DMS53 (cell line): ENCODE data around the gene HMX3.
"Not testable (repeated sequence)": the region's sequence is repeated elsewhere in the genome, so short reads cannot be mapped to it uniquely, and the experiment has no call there.

Source experiments
- DNase-seq: peaks from one replicate; lab custom pipeline; 2025; lab: John Stamatoyannopoulos, UW

The HMX3 gene

DNA sequence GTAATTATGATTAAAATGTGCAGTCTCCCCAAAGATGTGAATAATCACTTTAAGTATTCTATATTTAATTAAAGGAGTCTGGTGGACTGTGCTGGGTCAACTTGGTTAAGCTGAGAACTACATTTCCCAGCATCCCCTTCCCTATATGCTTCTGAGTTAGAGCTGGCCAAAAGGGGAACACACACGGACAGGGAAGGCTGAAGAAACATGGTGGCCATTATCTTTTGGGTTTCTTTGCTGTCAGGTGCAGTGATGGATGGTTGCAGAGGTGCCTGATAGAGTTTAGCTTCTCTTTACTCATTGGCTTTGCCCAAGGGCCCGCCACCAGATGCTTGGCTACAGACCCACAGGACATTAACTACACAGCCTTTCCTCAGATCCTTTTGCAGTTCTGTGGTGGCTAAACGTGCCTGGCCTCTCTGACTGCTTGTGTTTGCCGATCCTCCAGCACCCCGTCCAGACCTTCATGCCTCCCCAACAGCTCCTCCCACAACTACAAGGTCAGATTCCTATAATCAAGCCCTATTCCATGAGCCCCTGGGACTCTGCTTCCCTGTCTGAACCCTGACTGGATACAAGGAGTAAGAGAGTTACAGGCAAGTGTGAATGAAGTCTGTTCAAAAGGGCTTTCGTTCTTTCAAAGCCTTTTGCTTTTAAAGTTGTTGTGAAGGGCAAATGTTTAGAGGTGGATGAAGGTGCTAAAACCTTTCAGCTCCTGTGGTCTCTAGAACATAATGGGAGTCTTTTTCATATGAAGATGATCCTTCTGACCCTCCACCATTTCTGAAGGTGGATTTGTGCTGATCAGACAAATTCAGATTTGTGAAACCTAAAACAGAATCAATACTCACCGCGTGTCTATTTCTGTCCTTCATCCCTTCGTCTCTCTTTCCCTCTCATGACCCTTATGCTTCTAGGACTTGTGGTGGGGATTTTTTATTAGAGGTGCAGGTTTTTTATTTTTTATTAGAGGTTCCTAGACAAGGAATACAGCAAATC, 39.9 kb downstream of the HMX3 start:
- no peak for DNase-seq

DNA sequence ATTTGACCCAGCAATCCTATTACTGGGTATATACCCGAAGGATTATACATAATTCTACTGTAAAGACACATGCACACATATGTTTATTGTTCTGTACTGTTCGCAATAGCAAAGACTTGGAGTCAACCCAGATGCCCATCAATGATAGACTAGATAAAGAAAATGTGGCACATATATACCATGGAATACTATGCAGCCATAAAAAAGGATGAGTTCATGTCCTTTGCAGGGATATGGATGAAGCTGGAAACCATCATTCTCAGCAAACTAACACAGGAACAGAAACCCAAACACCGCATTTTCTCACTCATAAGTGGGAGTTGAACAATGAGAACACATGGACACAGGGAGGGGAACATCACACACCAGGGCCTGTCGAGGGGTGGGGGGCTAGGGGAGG, 42.6 kb downstream of the HMX3 start:
- not testable (repeated sequence) for DNase-seq

DNA sequence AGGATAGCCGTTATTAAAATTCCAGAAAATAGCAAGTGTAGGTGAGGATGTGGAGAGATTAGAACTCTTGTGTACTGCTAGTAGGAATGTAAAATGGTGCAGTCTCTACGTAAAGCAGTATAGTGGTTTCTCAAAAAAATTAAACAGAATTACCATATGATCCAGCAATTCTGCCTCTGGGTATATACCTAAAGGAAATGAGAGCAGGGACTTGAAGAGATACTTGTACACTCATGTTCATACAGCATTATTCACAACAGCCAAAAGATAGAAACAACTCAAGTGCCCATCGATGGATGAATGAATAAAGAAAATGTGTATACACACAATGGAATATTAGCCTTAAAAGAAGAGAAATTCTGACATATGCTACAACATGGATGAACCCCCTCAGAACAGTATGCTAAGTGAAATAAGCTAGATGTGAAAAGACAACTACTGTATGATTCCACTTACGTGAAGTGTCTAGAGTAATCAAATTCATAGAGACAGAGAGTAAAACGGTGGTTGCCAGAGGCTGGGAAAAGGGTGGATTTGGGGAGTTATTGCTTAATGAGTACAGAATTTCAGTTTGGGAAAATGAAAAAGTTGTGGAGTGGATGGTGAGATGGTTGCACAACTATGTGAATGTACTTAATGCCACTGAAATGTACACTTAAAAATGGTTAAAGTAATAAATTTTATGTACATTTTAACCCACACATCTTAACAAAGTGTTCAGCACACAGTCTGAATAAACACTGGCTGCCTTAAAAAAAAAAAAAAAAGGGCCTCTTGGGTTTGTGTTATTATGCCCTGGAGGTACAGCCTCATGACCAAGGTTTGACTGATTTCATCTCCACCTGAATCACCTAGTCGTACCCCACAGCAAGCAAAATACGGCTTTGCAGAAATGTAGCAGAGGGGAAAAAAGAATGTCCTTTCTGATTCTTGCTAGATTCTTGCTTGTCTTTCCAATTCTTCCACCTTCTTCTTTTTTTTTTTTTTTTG, 44.6 kb downstream of the HMX3 start:
- DNase-seq: no peak

DNA sequence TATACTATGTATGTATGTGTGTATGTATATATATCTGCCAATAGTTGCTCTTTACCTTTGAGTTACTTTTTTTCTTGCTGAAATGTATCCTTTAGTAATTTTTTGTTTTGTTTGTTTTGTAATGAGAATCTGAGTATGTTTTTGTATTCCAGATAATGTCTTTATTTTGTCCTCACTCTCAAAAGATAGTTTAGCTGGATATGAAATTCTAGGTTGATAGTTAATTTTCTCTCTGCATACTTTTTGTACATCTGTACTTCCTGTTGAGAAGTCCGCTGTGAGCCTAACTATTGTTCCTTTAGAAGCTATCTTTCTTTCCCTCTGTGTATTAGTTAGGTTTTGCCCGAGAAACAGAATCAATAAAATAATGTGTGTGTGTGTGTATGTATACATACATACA, 48.0 kb downstream of the HMX3 start:
- DNase-seq: no peak

DNA sequence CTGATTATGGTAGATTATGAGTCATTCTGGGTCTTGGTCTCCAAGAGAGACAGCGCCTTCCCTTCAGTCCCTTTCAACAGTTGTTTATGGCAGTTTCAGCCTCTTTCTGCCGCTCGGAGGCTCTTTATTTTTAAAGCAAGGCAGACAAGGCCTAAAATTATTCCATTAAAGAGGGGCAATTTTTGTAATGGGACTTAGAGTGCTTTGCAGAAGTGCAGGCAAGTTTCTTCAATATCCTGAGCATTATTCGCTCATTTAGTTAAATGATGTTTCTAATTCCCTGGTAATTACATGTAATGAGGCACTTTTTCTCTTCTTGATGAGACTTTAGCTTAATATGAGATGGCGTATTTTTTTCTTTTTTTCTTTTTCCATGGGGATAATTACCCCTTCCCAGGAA, 52.0 kb downstream of the HMX3 start:
- no peak for DNase-seq
